ENCODE data around the gene IQCM. TPM values are rescaled to one million over a fixed set of nuclear protein-coding genes. Genes with fewer than 3 reads are reported as not detected.

IQCM gene
- total RNA-seq, 1 donor from 2014 or later: not detected

DNA sequence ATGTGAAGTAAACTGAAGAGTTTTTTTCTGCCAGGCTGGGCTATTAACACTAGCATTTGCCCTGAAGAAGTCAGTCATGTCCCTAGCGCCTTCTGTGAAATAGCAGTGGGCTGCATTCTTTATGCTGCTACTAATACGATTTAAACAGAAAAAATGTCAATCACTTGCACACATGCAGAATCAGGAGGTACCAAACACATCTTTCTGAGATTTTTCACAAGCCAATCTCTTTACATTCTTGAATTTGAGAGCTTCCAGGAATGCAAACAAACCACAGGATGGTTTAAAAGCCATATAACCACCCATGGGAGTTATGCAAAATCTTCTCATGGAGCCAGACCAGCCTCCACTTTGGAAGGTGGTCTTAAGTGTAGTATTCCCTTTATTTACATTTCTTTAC is 220.1 kb downstream of the IQCM start:
- no peak overlapping the region for H3K4me3 Mint-ChIP-seq
- TF ChIP-seq CTCF (conservative IDR thresholded peaks at IDR 0.05): no peak
- H3K27ac Mint-ChIP-seq (ENCODE audit: unreplicated experiment): no peak overlapping the region
- peaks cover 3% of the 10 kb centered on the region for H3K9me3 Mint-ChIP-seq
- H3K4me1 Mint-ChIP-seq: no peaks in the 10 kb centered on the region
- no peaks in the 10 kb centered on the region for H3K27me3 Mint-ChIP-seq (ENCODE audit: low read depth)
- DNase-seq (ENCODE audit: low read depth, low spot score): no peak
- H3K36me3 Mint-ChIP-seq (ENCODE audit: low read depth): no peaks in the 10 kb centered on the region

DNA sequence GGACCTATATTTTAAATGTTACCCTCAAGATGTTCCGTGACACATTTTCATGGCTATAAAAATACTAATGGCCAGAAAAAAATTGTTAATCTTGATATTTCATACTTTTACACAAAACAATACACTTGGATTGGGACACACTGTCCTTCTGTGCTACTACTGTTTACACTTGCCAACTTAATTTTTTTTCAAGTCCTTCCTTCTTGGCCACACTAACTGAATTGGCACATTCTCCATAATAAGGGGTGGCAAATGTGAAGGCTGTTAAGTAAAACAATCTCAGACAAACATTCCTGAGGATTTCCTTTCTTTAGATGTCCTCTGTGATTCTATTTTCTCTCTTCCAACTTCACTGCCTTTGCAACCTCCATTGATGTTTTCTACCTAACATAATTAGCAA is 225.8 kb downstream of the IQCM start:
- no peak for DNase-seq (ENCODE audit: low read depth, low spot score)
- Mint-ChIP-seq H3K4me3 (no peak overlapping the region), H3K27me3 (ENCODE audit: low read depth) (no peaks in the 10 kb centered on the region), H3K27ac (ENCODE audit: unreplicated experiment) (no peak overlapping the region), H3K36me3 (ENCODE audit: low read depth) (no peaks in the 10 kb centered on the region), H3K4me1 (no peaks in the 10 kb centered on the region), H3K9me3 (peaks cover 3% of the 10 kb centered on the region)
- no peak for TF ChIP-seq CTCF (conservative IDR thresholded peaks at IDR 0.05)

DNA sequence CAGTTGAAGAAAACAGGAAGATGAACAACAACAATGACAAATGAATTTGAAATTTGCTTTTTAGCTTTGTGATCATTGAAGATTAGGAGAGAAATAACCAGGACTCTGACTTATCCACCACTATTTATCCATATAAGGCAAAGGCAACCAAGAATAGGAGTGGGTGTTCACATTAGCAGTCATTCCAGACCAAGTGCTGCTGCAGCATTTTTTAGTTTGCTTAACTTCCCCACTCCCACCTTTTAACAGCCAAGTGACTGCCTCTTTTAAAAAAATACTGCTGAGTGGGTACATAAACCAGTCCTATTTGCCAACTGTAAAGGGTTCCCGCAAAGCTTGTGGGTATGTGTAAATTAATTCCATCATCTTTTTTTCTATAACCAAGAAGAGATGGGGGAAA is 230.9 kb downstream of the IQCM start:
- DNase-seq (ENCODE audit: low read depth, low spot score): no peak
- Mint-ChIP-seq H3K9me3 (no peaks in the 10 kb centered on the region), H3K27ac (ENCODE audit: unreplicated experiment) (no peak overlapping the region), H3K36me3 (ENCODE audit: low read depth) (no peaks in the 10 kb centered on the region), H3K27me3 (ENCODE audit: low read depth) (no peaks in the 10 kb centered on the region), H3K4me1 (no peaks in the 10 kb centered on the region), H3K4me3 (no peak overlapping the region)
- no peak for TF ChIP-seq CTCF (conservative IDR thresholded peaks at IDR 0.05)

GRCh38 chr4:149574971-149575370 is 240.7 kb downstream of the IQCM start:
- H3K4me3 Mint-ChIP-seq: no peak overlapping the region
- no peak for DNase-seq (ENCODE audit: low read depth, low spot score)
- H3K9me3 Mint-ChIP-seq: peaks cover 4% of the 10 kb centered on the region
- H3K27me3 Mint-ChIP-seq (ENCODE audit: low read depth): no peaks in the 10 kb centered on the region
- no peak for TF ChIP-seq CTCF (conservative IDR thresholded peaks at IDR 0.05)
- no peaks in the 10 kb centered on the region for H3K36me3 Mint-ChIP-seq (ENCODE audit: low read depth)
- H3K27ac Mint-ChIP-seq (ENCODE audit: unreplicated experiment): no peak overlapping the region
- no peaks in the 10 kb centered on the region for H3K4me1 Mint-ChIP-seq

- TF ChIP-seq CTCF (conservative IDR thresholded peaks at IDR 0.05): no peak
- no peak overlapping the region for H3K4me3 Mint-ChIP-seq
- no peaks in the 10 kb centered on the region for H3K9me3 Mint-ChIP-seq
- DNase-seq (ENCODE audit: low read depth, low spot score): no peak
- H3K4me1 Mint-ChIP-seq: no peaks in the 10 kb centered on the region
- H3K27ac Mint-ChIP-seq (ENCODE audit: unreplicated experiment): no peak overlapping the region
- H3K36me3 Mint-ChIP-seq (ENCODE audit: low read depth): no peaks in the 10 kb centered on the region
- no peaks in the 10 kb centered on the region for H3K27me3 Mint-ChIP-seq (ENCODE audit: low read depth)
Observed at GRCh38 chr4:149572716-149573115, 242.9 kb downstream of the IQCM start.

- DNase-seq (ENCODE audit: low read depth, low spot score): no peak
- Mint-ChIP-seq H3K4me3 (no peak overlapping the region), H3K36me3 (ENCODE audit: low read depth) (no peaks in the 10 kb centered on the region), H3K27me3 (ENCODE audit: low read depth) (no peaks in the 10 kb centered on the region), H3K27ac (ENCODE audit: unreplicated experiment) (no peak overlapping the region), H3K9me3 (peaks cover 6% of the 10 kb centered on the region), H3K4me1 (no peaks in the 10 kb centered on the region)
- no peak for TF ChIP-seq CTCF (conservative IDR thresholded peaks at IDR 0.05)
Observed at GRCh38 chr4:149555799-149556198, 259.8 kb downstream of the IQCM start.
